HG03460 (cell line): ENCODE results near the gene TMA7B.
A peak's percentile ranks its signal among the peaks of the same experiment; 100 is the strongest.
"Not testable (repeated sequence)": the region's sequence is repeated elsewhere in the genome, so short reads cannot be mapped to it uniquely, and the experiment has no call there.

Experiments used
- ATAC-seq: cut with Tn5 transposase; IDR thresholded peaks from one replicate; pipeline ENCODE4 v1.9.1; 2021; ENCODE audit not compliant: unreplicated experiment

TMA7B gene

GRCh38 chr22:39951603-39952293 lies 8.4 kb upstream of the TMA7B start:
- not testable (repeated sequence) for ATAC-seq

DNA sequence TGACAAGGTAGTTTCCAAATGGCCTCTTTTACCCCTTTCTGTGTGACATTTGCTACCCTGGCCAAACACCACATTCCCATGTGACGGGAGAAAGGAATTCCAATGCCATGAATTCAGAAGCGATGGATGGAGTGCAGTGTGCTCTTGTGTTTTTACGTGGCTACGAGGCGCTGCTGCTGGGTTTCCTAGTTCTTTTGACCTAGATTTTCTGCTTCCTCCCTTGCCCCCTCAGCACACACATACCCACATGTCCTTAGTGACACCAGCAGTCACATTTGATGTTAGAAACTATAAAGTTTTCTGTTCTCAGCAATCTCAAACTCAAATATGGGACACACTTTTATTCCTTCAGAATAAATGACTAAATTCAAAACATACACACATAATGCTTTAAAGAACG lies 7.8 kb upstream of the TMA7B start:
- no peak for ATAC-seq

DNA sequence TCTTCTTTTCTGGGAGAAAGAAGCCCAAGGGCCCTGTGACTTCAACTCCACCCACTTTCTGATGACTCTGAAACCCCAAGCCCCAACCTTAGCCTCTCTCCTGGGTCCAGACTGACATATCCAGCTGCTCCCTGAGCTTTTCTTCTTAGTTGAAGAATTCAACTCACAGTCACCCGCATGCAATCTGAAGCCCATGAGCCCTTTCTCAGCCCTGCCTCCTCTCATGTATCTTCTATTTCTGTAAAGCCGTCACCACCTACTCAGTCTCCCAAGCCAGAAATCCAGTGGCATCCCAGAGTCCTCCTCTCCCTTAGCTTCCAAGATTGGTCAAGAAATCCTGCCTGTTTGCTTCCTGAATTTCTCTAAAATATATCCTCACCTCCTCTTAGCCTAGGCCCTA lies 7.1 kb upstream of the TMA7B start:
- no peak for ATAC-seq

- no peak for ATAC-seq
Observed at GRCh38 chr22:39954584-39955055, 5.6 kb upstream of the TMA7B start.

GRCh38 chr22:39955675-39956074 lies 4.5 kb upstream of the TMA7B start:
- no peak for ATAC-seq

- ATAC-seq: no peak
Observed at GRCh38 chr22:39956932-39957664, 3.1 kb upstream of the TMA7B start.

GRCh38 chr22:39958009-39958711 lies 2.0 kb upstream of the TMA7B start:
- no peak for ATAC-seq

DNA sequence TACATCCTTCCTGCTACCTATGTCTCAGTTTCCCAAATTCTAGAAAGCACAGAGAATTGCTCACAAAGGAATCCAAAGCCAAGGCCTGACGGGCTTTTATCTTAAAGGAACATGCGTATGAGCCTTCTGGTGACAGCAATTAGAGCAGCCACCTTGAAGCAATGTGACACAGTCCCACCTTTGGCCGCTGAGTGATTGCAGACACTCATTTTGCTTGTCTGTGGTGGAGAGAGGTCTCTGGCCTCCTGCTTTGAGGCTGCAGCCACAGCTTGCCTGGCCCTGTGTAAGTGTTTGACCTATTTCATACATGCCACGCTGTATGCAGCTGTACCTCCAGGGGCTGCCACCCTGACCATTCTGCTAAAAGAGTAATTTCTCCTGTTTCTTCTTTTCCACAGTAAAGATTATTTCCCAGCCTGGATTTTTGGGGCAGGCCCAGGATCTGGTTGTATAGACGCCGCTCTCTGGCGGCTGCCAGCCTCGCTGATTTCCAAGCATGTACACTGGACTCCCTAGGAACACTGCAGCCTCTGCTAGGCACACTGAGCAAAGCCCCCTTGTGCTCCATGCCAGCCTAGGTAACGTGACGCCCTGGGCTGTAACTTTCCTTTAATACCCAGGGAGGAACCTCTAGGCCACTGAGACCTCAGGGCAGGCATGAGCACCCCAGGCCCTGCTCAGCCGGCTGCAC lies 1.1 kb upstream of the TMA7B start:
- ATAC-seq: no peak

DNA sequence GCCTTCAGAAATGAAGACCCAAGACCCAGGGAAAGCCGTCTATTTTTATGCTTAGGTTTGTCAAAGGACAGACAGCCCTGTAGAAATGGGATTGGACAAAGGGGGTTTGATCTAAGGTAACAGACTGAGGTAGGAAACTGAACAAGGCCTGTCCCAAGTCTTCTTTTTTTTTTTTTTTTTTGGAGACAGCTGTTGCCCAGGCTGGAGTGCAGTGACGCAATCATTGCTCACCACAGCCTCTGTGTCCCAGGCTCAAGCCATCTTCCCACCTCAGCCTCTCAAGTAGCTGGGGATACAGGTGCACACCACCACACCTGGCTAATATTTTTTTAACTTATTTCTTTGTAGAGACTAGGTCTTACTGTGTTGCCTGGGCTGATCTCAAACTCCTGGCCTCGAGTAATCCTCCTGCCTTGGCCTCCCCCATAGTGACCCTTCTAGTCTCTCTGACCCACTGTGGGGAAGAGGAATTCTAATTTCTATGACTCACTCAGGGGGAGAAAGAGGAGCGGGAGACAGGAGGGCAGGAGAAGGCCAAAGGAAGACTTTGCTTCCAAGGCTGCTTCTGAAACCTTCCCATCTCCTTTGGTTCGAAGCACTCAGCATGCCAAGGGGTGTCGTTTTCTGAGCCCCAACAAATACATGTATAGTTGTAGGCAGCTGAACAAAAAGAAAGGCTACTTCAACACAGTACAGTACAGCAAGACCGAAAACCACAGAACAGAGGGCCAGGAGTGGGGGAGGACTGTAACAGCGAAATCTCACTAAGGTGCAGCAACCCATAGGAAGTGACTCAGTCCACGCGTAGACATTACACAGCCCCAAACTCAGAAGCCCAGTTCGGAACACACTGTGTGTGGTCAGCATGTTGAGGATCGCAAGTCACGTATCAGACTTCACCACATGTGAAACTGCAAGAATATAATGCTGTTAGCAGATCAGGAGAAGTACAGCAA lies 872 bp downstream of the TMA7B start:
- ATAC-seq: peak; percentile 80

- no peak for ATAC-seq
Observed at GRCh38 chr22:39962071-39962470, 1.9 kb downstream of the TMA7B start.

DNA sequence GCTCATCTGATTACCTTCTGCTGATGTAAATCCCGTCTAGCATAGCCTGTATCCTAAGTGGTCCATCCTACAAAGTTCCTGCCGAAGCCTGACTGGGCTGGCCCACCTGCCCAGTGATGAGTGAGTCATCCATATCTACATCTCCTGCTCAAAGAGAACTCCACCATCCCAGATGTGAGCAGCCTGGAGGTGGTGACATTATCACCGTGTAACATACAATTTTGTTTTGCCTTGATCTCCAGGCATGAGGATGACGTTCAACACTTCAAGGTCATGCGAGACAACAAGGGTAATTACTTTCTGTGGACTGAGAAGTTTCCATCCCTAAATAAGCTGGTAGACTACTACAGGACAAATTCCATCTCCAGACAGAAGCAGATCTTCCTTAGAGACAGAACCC lies 5.6 kb downstream of the TMA7B start:
- ATAC-seq: no peak

DNA sequence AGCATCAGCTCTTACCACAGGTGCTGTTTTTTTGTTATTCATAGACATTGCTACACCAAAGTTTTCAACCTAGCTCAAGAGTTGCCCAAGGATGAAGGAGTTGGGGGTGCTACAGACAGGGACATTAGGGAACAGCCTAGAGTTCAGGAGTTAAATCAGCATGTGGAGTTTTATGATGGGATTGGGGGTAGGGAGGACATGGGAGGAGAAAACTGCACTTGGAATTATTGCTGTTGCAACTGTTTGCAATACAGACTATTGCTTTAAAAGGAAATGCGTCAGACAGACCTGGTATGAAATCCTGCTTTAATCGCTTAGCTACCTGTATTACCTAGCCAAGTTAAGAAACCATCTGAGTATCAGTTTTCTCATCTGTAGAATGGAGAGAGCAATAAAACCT lies 6.3 kb downstream of the TMA7B start:
- ATAC-seq: no peak

- no peak for ATAC-seq
Observed at GRCh38 chr22:39967103-39967829, 7.1 kb downstream of the TMA7B start.

- ATAC-seq: no peak
Observed at GRCh38 chr22:39967996-39968972, 8.1 kb downstream of the TMA7B start.

DNA sequence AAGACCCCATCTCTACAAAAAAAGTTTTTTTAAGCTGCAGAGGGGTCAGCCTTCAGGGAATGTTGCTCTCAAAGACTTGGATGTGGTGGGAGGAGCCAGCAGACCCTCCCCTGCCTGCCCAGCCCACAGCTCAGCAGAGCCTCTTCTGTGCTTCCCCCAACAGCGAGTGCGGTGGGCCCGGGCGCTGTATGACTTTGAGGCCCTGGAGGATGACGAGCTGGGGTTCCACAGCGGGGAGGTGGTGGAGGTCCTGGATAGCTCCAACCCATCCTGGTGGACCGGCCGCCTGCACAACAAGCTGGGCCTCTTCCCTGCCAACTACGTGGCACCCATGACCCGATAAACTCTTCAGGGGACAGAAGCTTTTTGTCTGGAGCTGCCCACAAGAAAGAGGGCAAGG lies 10.5 kb downstream of the TMA7B start:
- no peak for ATAC-seq

- ATAC-seq: no peak
Observed at GRCh38 chr22:39972641-39973040, 12.4 kb downstream of the TMA7B start.

DNA sequence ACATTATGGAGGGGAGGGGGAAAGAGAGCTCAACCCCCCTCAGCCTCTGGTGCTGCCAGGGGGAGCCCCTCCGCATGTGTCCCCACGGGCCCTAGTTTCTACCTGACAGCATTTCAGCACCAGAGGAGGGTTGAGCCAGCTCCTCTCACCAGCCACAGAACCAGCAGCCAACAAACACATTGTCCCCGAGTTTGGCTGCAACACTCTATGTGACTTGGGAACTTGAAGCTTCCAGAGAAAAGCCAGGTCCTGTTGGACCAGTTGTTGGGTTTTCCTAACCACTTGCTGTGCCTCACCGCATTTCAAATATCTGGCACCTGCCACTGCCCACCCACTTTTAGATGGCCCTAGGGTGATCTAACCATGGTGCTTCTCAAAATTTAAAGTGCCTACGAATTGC lies 13.5 kb downstream of the TMA7B start:
- no peak for ATAC-seq

DNA sequence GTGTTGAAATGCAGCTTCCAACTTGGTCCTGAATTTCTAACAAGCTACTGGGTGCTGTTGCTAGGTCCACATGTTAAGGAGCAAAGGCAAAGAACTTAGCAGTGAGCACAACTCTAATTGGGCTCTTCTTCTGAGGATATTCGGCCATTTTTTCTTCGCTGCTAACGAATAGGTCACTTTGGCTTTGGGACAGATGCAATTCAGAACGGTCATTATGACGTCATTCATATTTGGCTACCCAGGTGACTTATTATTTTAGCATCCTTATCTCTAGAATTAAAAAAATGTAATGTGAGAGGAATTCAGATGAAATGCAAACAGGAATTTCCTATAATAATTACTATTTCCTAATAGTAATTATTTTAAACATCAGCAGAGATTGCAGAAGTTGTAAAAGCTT lies 13.9 kb downstream of the TMA7B start:
- ATAC-seq: no peak
